Measurements from ENCODE around the gene ZNF770.
"Not testable (repeated sequence)": the region's sequence is repeated elsewhere in the genome, so short reads cannot be mapped to it uniquely, and the experiment has no call there.

- not testable (repeated sequence) for TF ChIP-seq CTCF (IDR thresholded peaks at IDR 0.05); ZFX (IDR thresholded peaks at IDR 0.05; ENCODE audit: borderline replicate concordance)
These were observed 44.8 kb downstream of the ZNF770 start for GRCh38 chr15:34943264-34943663.
